Activated T-helper 17 cell treated with anti-CD3 and anti-CD28 coated beads, Interleukin-2, amount 50 U/mL, for 72 hours (primary cell): ENCODE measurements around the gene LEUTX. TPM values are rescaled to one million over a fixed set of nuclear protein-coding genes. Genes with fewer than 3 reads are reported as not detected.

ENCODE experiments used
- ATAC-seq: fragments of 150-1000 bp; cut with Tn5 transposase; replicated peaks from 2 replicates; pipeline ENCODE4 v1.10.0; 2021; ENCODE audit warnings: mild to moderate bottlenecking, moderate library complexity
- H3K27ac Mint-ChIP-seq: one replicate; pipeline ENCODE4 v1.8.0; 2022; ENCODE audit warnings: mixed read lengths
- H3K27me3 Mint-ChIP-seq: one replicate; pipeline ENCODE4 v1.8.0; 2022; ENCODE audit warnings: mixed read lengths
- H3K36me3 Mint-ChIP-seq: one replicate; pipeline ENCODE4 v1.8.0; 2022; ENCODE audit warnings: low read depth, mild to moderate bottlenecking, mixed read lengths
- H3K4me1 Mint-ChIP-seq: one replicate; pipeline ENCODE4 v1.8.0; 2022; ENCODE audit warnings: mixed read lengths
- H3K4me3 Mint-ChIP-seq: one replicate; pipeline ENCODE4 v1.8.0; 2022; ENCODE audit warnings: mild to moderate bottlenecking, mixed read lengths
- H3K9me3 Mint-ChIP-seq: one replicate; pipeline ENCODE4 v1.8.0; 2022; ENCODE audit warnings: mixed read lengths
- total RNA-seq, 2 donors: library from RNA; stranded (reverse); gene quantifications; one replicate each; pipeline ENCODE4 v1.2.3, GENCODE V29; 2022

Gene LEUTX
- total RNA-seq, 2 donors from 2014 or later: not detected

DNA sequence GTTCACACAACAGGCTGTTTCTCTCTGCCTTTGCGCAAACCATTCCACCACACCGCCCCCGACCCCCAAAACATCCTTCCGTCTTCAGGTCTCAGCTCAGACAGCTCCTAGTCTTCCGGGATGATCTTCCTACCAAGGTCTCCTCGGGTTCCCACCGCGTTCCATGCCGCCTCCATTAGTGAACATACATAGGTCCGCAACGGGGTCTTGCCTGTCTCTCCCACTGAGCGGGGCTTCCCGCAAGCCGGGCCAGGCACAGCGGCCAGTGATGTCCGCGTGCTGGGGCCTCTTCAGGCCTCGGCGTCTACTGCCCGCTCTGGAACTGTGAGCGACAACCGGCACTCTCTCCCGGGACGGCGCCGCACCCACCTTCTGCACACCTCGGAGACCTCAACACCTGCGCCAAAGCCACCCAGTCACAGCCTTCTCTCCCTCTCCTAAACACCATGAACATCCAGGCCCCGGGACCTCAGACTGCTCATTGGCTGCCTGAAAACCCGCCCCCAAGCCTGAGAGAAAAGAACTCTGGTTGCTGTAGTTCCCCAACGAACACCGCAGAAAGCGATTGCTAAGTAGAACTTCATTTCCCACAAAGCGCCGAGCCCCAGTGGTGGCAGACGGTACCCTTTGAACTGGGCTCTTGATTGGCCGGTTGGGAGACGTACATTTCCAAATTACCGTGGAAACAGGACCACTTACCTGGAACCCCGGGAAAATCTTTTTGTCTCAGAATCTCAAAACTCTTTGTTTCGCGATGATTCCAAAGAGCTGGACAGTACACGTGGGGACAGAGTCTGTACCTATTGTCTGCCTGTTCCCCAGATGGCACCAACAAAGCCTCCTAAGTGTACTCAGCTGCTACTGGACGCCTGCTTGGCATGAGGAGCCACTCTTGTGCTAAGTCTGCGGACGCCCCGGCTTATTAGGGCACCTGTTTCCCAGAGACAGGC is 45.8 kb downstream of the LEUTX start:
- no peak overlapping the region for H3K27ac Mint-ChIP-seq
- no peaks in the 10 kb centered on the region for H3K9me3 Mint-ChIP-seq
- H3K36me3 Mint-ChIP-seq: peaks cover 30% of the 10 kb centered on the region
- no peak overlapping the region for H3K4me3 Mint-ChIP-seq
- no peaks in the 10 kb centered on the region for H3K27me3 Mint-ChIP-seq
- ATAC-seq: peak; percentile 99
- peaks cover 4% of the 10 kb centered on the region for H3K4me1 Mint-ChIP-seq

DNA sequence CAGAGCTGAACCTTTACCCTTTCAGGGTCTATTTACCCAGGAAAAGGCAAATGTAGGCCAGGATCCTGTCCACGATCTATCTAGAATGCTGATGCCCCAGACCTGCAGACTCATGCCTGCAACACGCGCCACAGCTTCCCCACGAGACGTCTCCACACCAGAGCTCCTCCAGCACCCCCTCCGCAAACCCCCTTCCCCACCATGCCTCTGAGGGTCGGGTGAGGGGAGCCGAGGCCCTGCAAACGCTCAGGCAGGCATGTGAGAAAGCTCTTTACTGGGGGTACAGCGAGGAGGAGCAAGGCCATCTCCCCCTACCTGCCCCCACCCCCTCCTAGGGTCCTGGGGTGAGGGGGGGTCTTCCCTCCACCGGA is 46.4 kb downstream of the LEUTX start:
- Mint-ChIP-seq H3K4me1 (peaks cover 4% of the 10 kb centered on the region), H3K9me3 (no peaks in the 10 kb centered on the region), H3K27ac (no peak overlapping the region), H3K27me3 (no peaks in the 10 kb centered on the region), H3K4me3 (no peak overlapping the region), H3K36me3 (peaks cover 37% of the 10 kb centered on the region)
- ATAC-seq: no peak

DNA sequence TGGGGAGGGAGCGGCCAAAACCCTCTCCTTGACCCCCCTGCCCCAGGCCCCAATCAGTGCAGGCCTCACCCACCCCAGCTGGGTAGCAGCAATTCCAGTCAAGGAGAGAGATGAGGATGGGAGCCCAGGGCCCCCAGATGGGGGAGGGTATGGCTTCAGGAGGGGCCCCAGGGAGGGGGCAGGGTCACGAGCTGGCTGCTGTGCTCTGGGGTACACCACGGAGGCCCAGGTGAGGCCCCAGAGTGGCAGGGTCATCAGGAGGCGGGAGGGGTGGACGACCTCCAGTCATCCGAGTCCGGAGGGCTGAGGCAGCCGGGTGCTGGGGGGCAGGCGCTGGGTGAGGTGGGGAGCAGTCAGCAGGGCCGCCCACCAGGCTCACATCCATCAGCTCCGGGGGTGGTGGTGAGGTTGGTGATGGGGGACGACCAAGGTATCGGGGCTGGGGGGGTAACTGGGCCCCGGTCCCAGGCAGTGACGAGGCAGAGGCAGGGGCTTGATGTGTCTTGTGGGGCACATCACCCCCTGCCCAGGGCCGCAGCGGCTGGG is 47.0 kb downstream of the LEUTX start:
- no peak overlapping the region for H3K27ac Mint-ChIP-seq
- H3K9me3 Mint-ChIP-seq: no peaks in the 10 kb centered on the region
- H3K36me3 Mint-ChIP-seq: peaks cover 42% of the 10 kb centered on the region
- peaks cover 4% of the 10 kb centered on the region for H3K4me1 Mint-ChIP-seq
- no peaks in the 10 kb centered on the region for H3K27me3 Mint-ChIP-seq
- no peak overlapping the region for H3K4me3 Mint-ChIP-seq
- no peak for ATAC-seq

DNA sequence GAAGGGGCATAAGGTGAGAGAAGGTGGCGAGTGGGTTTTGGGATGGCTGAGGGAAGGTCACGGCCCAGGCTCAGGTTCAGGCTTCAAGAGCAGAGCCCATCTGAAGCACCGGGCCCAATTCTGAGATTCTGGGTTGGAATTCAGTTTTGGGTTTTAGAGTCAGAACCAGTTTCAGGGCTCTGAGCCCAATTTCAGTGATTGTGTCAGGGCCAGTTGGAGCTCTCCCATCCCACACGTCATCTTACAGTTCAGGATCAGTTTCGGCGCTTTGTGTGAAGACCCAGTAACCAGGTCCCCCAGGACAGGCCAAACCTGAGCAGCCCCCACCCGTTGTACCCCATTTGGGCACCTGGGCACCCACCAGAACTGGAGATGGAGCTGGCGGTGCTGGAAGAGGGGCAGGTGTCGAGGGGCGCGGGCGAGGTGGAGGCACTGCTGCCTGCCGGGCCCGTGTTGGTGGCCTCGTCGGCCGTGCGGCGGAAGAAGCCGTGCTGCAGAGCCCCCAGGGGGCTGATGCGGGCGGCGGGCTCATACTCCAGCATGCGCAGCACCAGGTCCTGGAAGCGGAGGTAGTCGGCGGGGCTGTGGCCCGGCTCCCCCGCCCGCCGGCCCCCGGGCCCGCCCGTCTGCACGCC is 47.8 kb downstream of the LEUTX start:
- H3K36me3 Mint-ChIP-seq: peaks cover 50% of the 10 kb centered on the region
- H3K4me1 Mint-ChIP-seq: peaks cover 4% of the 10 kb centered on the region
- no peak overlapping the region for H3K27ac Mint-ChIP-seq
- H3K9me3 Mint-ChIP-seq: no peaks in the 10 kb centered on the region
- H3K4me3 Mint-ChIP-seq: no peak overlapping the region
- no peak for ATAC-seq
- H3K27me3 Mint-ChIP-seq: no peaks in the 10 kb centered on the region

DNA sequence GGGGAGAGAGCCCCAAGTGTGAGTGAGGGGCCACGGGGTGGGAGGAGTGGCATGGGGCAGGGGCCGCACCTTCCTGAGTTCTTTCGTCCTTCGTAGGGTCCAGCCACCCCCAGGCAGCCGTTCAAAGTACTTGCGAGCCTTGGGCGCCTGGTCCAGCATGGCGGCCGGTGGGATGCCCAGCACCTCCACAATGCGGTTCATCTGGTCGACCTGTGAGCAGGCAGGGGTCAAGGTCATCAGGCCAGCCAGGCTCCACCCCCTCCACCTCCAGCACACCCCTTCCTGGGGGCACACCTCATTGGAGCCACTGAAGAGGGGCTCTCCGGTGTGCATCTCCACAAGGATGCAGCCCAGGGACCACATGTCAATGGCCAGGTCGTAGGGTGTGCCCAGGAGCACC is 48.6 kb downstream of the LEUTX start:
- H3K4me1 Mint-ChIP-seq: peaks cover 9% of the 10 kb centered on the region
- no peak for ATAC-seq
- H3K27me3 Mint-ChIP-seq: no peaks in the 10 kb centered on the region
- H3K9me3 Mint-ChIP-seq: no peaks in the 10 kb centered on the region
- H3K36me3 Mint-ChIP-seq: peaks cover 58% of the 10 kb centered on the region
- H3K4me3 Mint-ChIP-seq: no peak overlapping the region
- H3K27ac Mint-ChIP-seq: no peak overlapping the region

DNA sequence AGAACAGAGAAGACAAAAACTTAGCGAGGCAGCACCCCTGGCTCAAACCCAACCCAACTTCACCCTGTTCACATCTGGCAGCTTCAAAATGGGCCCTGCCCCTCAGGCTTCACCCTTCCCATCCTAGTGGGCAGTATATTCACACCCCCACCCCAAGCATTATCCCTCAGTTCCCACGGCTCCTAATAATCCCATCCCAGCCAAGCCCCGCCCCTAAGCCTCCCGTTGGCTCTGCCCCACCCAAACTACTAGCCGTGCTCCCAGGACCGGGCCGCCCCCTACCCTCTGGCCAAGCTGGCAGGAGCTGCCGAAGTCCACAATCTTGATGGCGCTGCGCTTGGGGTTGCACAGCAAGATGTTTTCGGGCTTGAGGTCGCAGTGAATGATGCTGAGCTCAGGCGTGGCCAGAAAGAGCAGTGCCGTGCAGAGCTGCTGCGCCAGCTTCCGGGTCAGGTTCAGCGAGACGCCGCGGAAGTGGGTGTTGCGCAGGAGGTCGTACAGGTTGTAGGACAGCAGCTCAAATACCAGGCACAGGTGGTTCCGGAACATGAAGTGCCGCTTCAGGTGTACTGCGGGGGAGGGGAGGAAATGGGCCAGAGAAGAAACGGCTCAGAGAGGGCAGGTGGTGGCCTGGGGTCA is 49.5 kb downstream of the LEUTX start:
- ATAC-seq: no peak
- Mint-ChIP-seq H3K36me3 (peaks cover 66% of the 10 kb centered on the region), H3K27me3 (no peaks in the 10 kb centered on the region)

DNA sequence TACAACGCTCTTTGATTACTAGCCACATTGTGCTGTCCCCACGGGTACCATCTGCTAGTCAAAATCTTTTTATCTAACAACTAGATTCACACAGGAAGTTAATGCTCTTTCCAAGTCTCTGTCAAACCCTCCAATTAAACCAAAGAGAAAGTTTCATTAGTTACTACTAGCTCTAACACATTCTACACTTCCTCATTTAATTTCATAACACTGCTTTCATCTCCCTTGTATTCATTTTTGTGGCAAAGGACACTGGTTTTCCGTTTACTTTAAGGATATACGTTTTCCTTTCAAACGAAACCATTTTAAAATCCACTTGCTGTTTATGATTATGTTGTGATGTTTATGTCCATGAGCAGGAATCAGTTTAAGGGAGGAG is 50.0 kb downstream of the LEUTX start:
- Mint-ChIP-seq H3K27me3 (no peaks in the 10 kb centered on the region), H3K36me3 (peaks cover 66% of the 10 kb centered on the region), H3K4me1 (peaks cover 18% of the 10 kb centered on the region), H3K9me3 (no peaks in the 10 kb centered on the region), H3K4me3 (no peak overlapping the region), H3K27ac (peak overlapping the region; percentile 20)
- ATAC-seq: no peak

More for the DNA sequence above, 49.5 kb downstream of the LEUTX start:
- Mint-ChIP-seq H3K4me3 (no peak overlapping the region), H3K27ac (no peak overlapping the region), H3K9me3 (no peaks in the 10 kb centered on the region), H3K4me1 (peaks cover 18% of the 10 kb centered on the region)

DNA sequence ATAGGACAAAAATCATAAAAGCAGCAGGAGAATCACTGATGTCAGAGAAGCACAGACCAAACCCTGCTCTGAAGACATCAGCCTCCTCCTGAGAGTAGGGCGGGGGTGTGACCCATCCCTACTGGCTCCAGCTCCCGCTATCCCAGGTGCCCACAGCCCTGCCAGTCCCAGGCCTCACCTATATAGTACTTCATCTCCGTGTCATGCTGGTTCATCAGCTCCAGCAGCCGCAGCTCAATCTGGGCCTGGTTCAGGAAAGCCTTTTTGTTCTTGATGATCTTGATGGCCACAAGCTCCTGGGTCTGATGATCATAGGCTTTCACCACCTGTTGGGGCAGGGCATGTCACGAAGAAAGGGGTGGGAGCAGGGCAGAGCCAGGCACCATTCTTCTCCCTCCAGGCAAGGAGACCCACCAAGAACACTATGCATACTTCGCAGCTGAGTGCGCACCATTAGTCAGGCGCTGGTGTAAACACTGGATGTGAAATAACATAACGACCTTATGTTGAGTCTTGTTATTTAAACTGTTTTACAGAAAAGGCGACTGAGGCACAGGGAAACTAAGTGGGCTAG is 51.1 kb downstream of the LEUTX start:
- Mint-ChIP-seq H3K27me3 (no peaks in the 10 kb centered on the region), H3K9me3 (no peaks in the 10 kb centered on the region), H3K27ac (no peak overlapping the region), H3K36me3 (peaks cover 77% of the 10 kb centered on the region), H3K4me1 (peaks cover 23% of the 10 kb centered on the region), H3K4me3 (no peak overlapping the region)
- ATAC-seq: no peak

DNA sequence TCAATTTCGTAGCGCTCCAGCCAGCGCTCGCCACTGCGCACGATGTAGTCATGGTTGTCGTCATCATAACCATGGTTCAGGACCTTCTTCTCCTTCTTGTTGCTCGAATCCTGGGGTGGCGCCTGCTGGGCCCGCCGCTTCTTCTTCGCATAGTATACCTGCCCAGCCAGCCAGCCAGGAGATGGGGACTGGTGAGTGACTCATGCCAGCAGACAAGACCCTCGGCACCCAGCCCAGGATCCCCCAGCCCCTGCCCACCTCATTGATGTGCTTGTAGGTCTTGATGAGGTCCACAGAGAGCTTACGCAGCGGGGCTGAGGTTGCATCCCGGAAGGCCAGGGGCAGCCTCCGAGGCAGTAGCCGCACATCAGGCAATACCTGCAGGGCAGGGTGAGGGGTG is 51.8 kb downstream of the LEUTX start:
- H3K36me3 Mint-ChIP-seq: peaks cover 84% of the 10 kb centered on the region
- H3K9me3 Mint-ChIP-seq: no peaks in the 10 kb centered on the region

DNA sequence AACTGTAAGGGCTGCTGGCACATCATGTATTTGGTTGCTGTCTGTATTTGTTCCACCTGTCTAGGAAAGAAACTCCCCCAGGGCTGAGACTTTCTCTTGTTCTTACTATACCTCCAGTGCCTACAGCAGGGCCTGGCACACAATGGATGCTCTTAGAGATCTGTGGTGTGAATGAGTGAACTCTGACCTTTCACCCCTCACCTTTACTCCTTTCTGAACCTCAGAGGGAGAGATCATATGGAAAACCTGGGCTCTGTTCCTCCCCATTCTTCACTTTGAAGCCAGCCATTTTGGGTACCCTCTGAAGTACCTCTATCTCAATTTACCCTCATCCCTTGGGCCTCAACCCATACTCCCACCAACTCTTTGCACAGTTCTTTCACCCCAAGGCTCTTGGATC is 52.2 kb downstream of the LEUTX start:
- H3K27me3 Mint-ChIP-seq: no peaks in the 10 kb centered on the region
- H3K36me3 Mint-ChIP-seq: peaks cover 88% of the 10 kb centered on the region
- ATAC-seq: no peak
- H3K9me3 Mint-ChIP-seq: no peaks in the 10 kb centered on the region
- peaks cover 23% of the 10 kb centered on the region for H3K4me1 Mint-ChIP-seq
- H3K27ac Mint-ChIP-seq: no peak overlapping the region
- H3K4me3 Mint-ChIP-seq: no peak overlapping the region

More for the DNA sequence above, 51.8 kb downstream of the LEUTX start:
- no peak overlapping the region for H3K4me3 Mint-ChIP-seq
- ATAC-seq: no peak
- H3K27me3 Mint-ChIP-seq: no peaks in the 10 kb centered on the region
- peaks cover 23% of the 10 kb centered on the region for H3K4me1 Mint-ChIP-seq
- H3K27ac Mint-ChIP-seq: no peak overlapping the region

DNA sequence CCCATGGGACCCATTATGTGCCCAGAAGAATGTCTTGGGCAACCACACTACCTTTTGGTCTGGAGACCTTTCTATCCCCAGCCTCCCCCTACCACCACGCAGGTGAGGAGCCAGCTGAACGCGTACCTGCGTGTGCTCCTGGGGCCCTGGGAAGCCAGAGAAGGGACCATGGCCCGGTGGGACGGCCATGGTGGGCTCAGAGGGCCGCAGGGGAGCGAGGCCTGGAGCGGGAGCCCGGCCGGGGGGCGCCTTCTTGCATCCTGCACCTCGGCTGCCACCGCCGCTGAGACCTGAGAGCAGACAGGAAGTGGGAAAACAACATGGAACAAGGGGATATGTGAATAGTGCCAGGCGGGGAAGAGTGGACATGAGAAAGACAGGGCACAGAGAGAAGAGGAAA is 53.0 kb downstream of the LEUTX start:
- Mint-ChIP-seq H3K27me3 (no peaks in the 10 kb centered on the region), H3K9me3 (no peaks in the 10 kb centered on the region), H3K36me3 (peaks cover 90% of the 10 kb centered on the region), H3K4me1 (peaks cover 24% of the 10 kb centered on the region), H3K4me3 (peak overlapping the region; percentile 62), H3K27ac (peak overlapping the region; percentile 79)
- ATAC-seq: no peak

DNA sequence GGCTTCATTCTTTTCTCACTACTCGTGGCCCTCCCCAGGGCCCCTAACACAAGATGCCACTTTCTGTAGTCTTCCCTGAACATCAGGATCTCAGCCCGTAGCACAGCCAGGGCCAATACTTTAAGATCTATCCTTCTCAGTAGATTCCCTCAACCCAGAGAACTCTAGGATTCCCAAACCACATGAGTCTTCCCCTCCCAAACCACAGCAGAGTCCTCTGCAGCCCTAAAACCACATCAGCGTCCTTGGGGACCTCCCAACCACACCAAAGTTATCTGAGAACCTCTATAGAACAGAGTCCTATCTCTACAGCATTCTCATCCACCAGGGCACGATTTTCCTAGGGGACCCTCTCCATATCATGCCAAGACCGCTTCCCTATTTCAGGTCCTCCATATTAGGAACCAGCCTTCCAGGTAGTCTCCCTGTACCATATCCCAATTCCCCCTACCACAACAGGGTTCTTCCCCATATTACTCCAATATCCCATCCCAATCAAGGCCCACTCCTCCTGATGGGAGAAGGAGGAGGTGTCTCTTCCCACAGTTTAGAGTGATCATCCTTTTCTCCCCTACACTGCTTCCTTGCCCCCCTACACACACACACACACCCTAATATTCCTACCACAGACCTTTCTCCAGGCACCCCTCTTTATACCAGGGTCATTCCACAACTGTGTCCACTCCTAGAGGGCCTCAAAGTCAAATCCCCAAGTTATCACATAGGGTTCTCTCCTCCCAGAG is 53.9 kb downstream of the LEUTX start:
- peaks cover 93% of the 10 kb centered on the region for H3K36me3 Mint-ChIP-seq
- H3K27me3 Mint-ChIP-seq: no peaks in the 10 kb centered on the region
- H3K9me3 Mint-ChIP-seq: no peaks in the 10 kb centered on the region
- H3K4me3 Mint-ChIP-seq: peak overlapping the region; percentile 62
- H3K27ac Mint-ChIP-seq: peak overlapping the region; percentile 79
- no peak for ATAC-seq
- peaks cover 27% of the 10 kb centered on the region for H3K4me1 Mint-ChIP-seq

DNA sequence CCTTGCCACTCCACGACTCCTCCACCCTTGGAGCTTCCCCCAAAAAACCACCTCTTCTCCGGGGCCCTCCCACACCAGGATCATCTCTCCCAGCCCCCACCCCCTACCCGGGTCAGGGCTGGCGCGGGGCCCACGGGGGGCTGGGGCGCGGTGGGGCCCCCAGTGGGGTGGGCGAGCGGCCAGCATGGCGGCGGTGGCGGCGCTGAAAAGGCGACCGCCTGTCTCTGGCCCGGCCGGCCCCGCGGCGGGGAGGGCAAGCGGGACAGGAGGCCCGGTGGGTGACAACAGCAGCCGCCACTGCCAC is 54.5 kb downstream of the LEUTX start:
- Mint-ChIP-seq H3K27ac (peak overlapping the region; percentile 79), H3K9me3 (no peaks in the 10 kb centered on the region), H3K4me3 (peak overlapping the region; percentile 62), H3K36me3 (peaks cover 94% of the 10 kb centered on the region), H3K4me1 (peaks cover 27% of the 10 kb centered on the region), H3K27me3 (no peaks in the 10 kb centered on the region)
- ATAC-seq: no peak
